Neuronal stem cell (in vitro differentiated cells): ENCODE measurements around the gene GAGE12J.
"Not testable (repeated sequence)": the region's sequence is repeated elsewhere in the genome, so short reads cannot be mapped to it uniquely, and the experiment has no call there.

Experiments used
- DNase-seq: peaks from one replicate; pipeline ENCODE4 v3.0.0-alpha.2; 2013; ENCODE audit warnings: low spot score
- H2AFZ ChIP-seq: one replicate; pipeline ENCODE4 v1.6.1; 2013; ENCODE audit warnings: mild to moderate bottlenecking, low read length, inconsistent platforms
- H2AK5ac ChIP-seq: 2 replicates; pipeline ENCODE4 v1.6.1; 2013; ENCODE audit warnings: low read depth, mild to moderate bottlenecking, inconsistent platforms, low read length, moderate library complexity, mixed read lengths
- H2BK120ac ChIP-seq: 2 replicates; pipeline ENCODE4 v1.6.1; 2013; ENCODE audit warnings: low read depth, mild to moderate bottlenecking, inconsistent platforms, low read length, moderate library complexity, mixed read lengths
- H2BK12ac ChIP-seq: one replicate; pipeline ENCODE4 v1.6.1; 2013; ENCODE audit warnings: low read length, inconsistent platforms
- H2BK15ac ChIP-seq: 2 replicates; pipeline ENCODE4 v1.6.1; 2013; ENCODE audit warnings: mild to moderate bottlenecking, low read length, inconsistent platforms, mixed read lengths
- H2BK5ac ChIP-seq: one replicate; pipeline ENCODE4 v1.6.1; 2013; ENCODE audit warnings: inconsistent platforms, mild to moderate bottlenecking, low read length, moderate library complexity
- H3K14ac ChIP-seq: one replicate; pipeline ENCODE4 v1.6.1; 2013; ENCODE audit warnings: low read length, inconsistent platforms
- H3K18ac ChIP-seq: 2 replicates; pipeline ENCODE4 v1.6.1; 2013; ENCODE audit warnings: low read length, inconsistent platforms
- H3K23ac ChIP-seq: 2 replicates; pipeline ENCODE4 v1.6.1; 2013; ENCODE audit warnings: low read depth, mild to moderate bottlenecking, mixed read lengths, low read length, inconsistent platforms; ENCODE audit not compliant: poor library complexity
- H3K27ac ChIP-seq: replicated peaks from 3 replicates; pipeline ENCODE4 v1.5.1; 2013; ENCODE audit warnings: low read length, inconsistent platforms
- H3K27me3 ChIP-seq, 3 experiments: 2 replicates each; pipeline ENCODE4 v1.6.1; 2013; ENCODE audit warnings: low read length in 3 of 3, mild to moderate bottlenecking in 2 of 3, inconsistent platforms in 1 of 3, low read depth in 1 of 3, mixed read lengths in 1 of 3, moderate library complexity in 1 of 3; ENCODE audit not compliant: control insufficient read depth in 3 of 3, insufficient read depth in 3 of 3
- H3K36me3 ChIP-seq, 2 donors: replicated peaks in 1 of 2; 2 replicates each; pipeline ENCODE4 v1.6.1; 2013; ENCODE audit warnings: low read length in 2 of 2; ENCODE audit not compliant: control insufficient read depth in 2 of 2, insufficient read depth in 2 of 2
- H3K4ac ChIP-seq: 2 replicates; pipeline ENCODE4 v1.6.1; 2013; ENCODE audit warnings: inconsistent platforms, mild to moderate bottlenecking, low read length, moderate library complexity
- H3K4me1 ChIP-seq, 2 donors: 1 replicate in 1 of 2; 2 replicates in 1 of 2; pipeline ENCODE4 v1.6.1; 2013; ENCODE audit warnings: low read length in 2 of 2, low read depth in 1 of 2; ENCODE audit not compliant: control insufficient read depth in 2 of 2, insufficient read depth in 1 of 2
- H3K4me2 ChIP-seq: one replicate; pipeline ENCODE4 v1.6.1; 2013; ENCODE audit warnings: mild to moderate bottlenecking, low read length, inconsistent platforms; ENCODE audit not compliant: insufficient read depth, poor library complexity, severe bottlenecking
- H3K4me3 ChIP-seq, 2 donors: 2 replicates each; pipeline ENCODE4 v1.5.1; 2013; ENCODE audit warnings: low read length in 2 of 2, mild to moderate bottlenecking in 2 of 2, inconsistent platforms in 1 of 2, moderate library complexity in 1 of 2
- H3K79me1 ChIP-seq: one replicate; pipeline ENCODE4 v1.6.1; 2013; ENCODE audit warnings: low read depth, mild to moderate bottlenecking, inconsistent platforms, low read length, moderate library complexity
- H3K9ac ChIP-seq: one replicate; pipeline ENCODE4 v1.6.1; 2013; ENCODE audit warnings: mild to moderate bottlenecking, low read depth, low read length, inconsistent platforms; ENCODE audit not compliant: poor library complexity
- H3K9me3 ChIP-seq, 2 donors: replicated peaks in 1 of 2; 2 replicates each; pipeline versions ENCODE3 to v1.6.1; 2013; ENCODE audit warnings: low read length in 2 of 2, mild to moderate bottlenecking in 2 of 2, inconsistent platforms in 1 of 2, low read depth in 1 of 2, mixed read lengths in 1 of 2, moderate library complexity in 1 of 2; ENCODE audit not compliant: control insufficient read depth in 2 of 2, insufficient read depth in 1 of 2
- H4K8ac ChIP-seq: one replicate; pipeline ENCODE4 v1.6.1; 2013; ENCODE audit warnings: low read depth, mild to moderate bottlenecking, inconsistent platforms, low read length, moderate library complexity
- H4K91ac ChIP-seq: one replicate; pipeline ENCODE4 v1.6.1; 2013; ENCODE audit warnings: low read length, low read depth, mild to moderate bottlenecking, inconsistent platforms; ENCODE audit not compliant: poor library complexity
- WGBS, 2 donors: extraction: QIAGEN DNeasy Blood & Tissue Kit; methylation state at CpG; one replicate each; pipeline ENCODE4 v1.1.7; 2013; ENCODE audit warnings: missing lambda C conversion rate in 2 of 2, mixed read lengths in 1 of 2; ENCODE audit not compliant: insufficient read length in 2 of 2, insufficient replicate concordance in 1 of 2; ENCODE audit errors: extremely low coverage in 2 of 2; 5-methylcytosine and 5-hydroxymethylcytosine counted together

GAGE12J gene

GRCh38 chrX:49290215-49290614 lies 31.6 kb upstream of the GAGE12J start:
- Histone ChIP-seq H2AFZ (no peak overlapping the region), H3K14ac (no peak overlapping the region), H2BK120ac (no peak overlapping the region), H3K27me3 (no peaks in the 10 kb centered on the region), H3K23ac (no peak overlapping the region), H3K18ac (no peak overlapping the region), H2BK12ac (no peak overlapping the region), H3K9ac (no peak overlapping the region), H2BK15ac (no peak overlapping the region), H3K27ac (no peak overlapping the region), H3K79me1 (no peaks in the 10 kb centered on the region), H3K4me3 (no peak overlapping the region), H4K8ac (no peak overlapping the region), H2AK5ac (no peak overlapping the region), H4K91ac (no peak overlapping the region), H3K4me1 (peaks cover 0 to 4% of the 10 kb centered on the region in 2 donors), H3K4me2 (no peak overlapping the region), H3K4ac (no peak overlapping the region), H2BK5ac (no peak overlapping the region), H3K9me3 (no peaks in the 10 kb centered on the region), H3K36me3 (no peaks in the 10 kb centered on the region)
- no CpG with 5 or more reads among the region's 7 CpGs for WGBS, 2 donors
- DNase-seq: no peak

- H2BK5ac ChIP-seq: no peak overlapping the region
- no peak overlapping the region for H3K9ac ChIP-seq
- no peaks in the 10 kb centered on the region for H3K79me1 ChIP-seq
- H3K23ac ChIP-seq: no peak overlapping the region
- no peak overlapping the region for H3K4me3 ChIP-seq
- H4K91ac ChIP-seq: no peak overlapping the region
- no peaks in the 10 kb centered on the region for H3K27me3 ChIP-seq
- H3K36me3 ChIP-seq: no peaks in the 10 kb centered on the region
- peak; percentile 46 for DNase-seq
- H3K4ac ChIP-seq: no peak overlapping the region
- peak overlapping the region; percentile 41 for H2AFZ ChIP-seq
- H2AK5ac ChIP-seq: no peak overlapping the region
- no peak overlapping the region for H4K8ac ChIP-seq
- peaks cover 0 to 4% of the 10 kb centered on the region in 2 donors for H3K4me1 ChIP-seq
- H2BK120ac ChIP-seq: no peak overlapping the region
- H2BK12ac ChIP-seq: no peak overlapping the region
- no CpG with 5 or more reads among the region's 11 CpGs for WGBS, 2 donors
- no peak overlapping the region for H3K18ac ChIP-seq
- H3K14ac ChIP-seq: no peak overlapping the region
- no peaks in the 10 kb centered on the region for H3K9me3 ChIP-seq
- no peak overlapping the region for H3K4me2 ChIP-seq
- no peak overlapping the region for H3K27ac ChIP-seq
- no peak overlapping the region for H2BK15ac ChIP-seq
Observed at GRCh38 chrX:49291615-49292337, 30.1 kb upstream of the GAGE12J start.

- H3K36me3 ChIP-seq: no peaks in the 10 kb centered on the region
- peaks cover 0 to 4% of the 10 kb centered on the region in 2 donors for H3K4me1 ChIP-seq
- no peak overlapping the region for H3K14ac ChIP-seq
- no peak overlapping the region for H3K27ac ChIP-seq
- no peaks in the 10 kb centered on the region for H3K27me3 ChIP-seq
- peak overlapping the region; percentile 21 for H3K9ac ChIP-seq
- H4K91ac ChIP-seq: no peak overlapping the region
- H3K79me1 ChIP-seq: no peaks in the 10 kb centered on the region
- peak overlapping the region; percentile 38 for H3K18ac ChIP-seq
- no peak overlapping the region for H2BK12ac ChIP-seq
- no peak overlapping the region for H2AK5ac ChIP-seq
- no peaks in the 10 kb centered on the region for H3K9me3 ChIP-seq
- H3K4ac ChIP-seq: no peak overlapping the region
- H3K4me3 ChIP-seq: no peak overlapping the region
- no peak overlapping the region for H3K23ac ChIP-seq
- no peak overlapping the region for H2BK5ac ChIP-seq
- H4K8ac ChIP-seq: no peak overlapping the region
- no peak overlapping the region for H3K4me2 ChIP-seq
- no peak overlapping the region for H2BK15ac ChIP-seq
- WGBS, 2 donors: no CpG with 5 or more reads among the region's 17 CpGs
- H2AFZ ChIP-seq: peak overlapping the region; percentile 41
- H2BK120ac ChIP-seq: no peak overlapping the region
- no peak for DNase-seq
Observed at GRCh38 chrX:49292400-49293362, 29.2 kb upstream of the GAGE12J start.

GRCh38 chrX:49299293-49299692 lies 22.5 kb upstream of the GAGE12J start:
- not testable (repeated sequence) for H3K4ac ChIP-seq, H3K36me3 ChIP-seq, H2BK12ac ChIP-seq, H2AFZ ChIP-seq, H4K91ac ChIP-seq, H2AK5ac ChIP-seq, H3K79me1 ChIP-seq, H3K18ac ChIP-seq, H3K27me3 ChIP-seq, H3K27ac ChIP-seq, H4K8ac ChIP-seq, H3K4me1 ChIP-seq, H3K9ac ChIP-seq, H2BK5ac ChIP-seq, H3K4me3 ChIP-seq, H3K9me3 ChIP-seq, H3K4me2 ChIP-seq, H3K14ac ChIP-seq, H2BK120ac ChIP-seq, DNase-seq, H3K23ac ChIP-seq, H2BK15ac ChIP-seq
- WGBS, 2 donors: no CpG with 5 or more reads among the region's 5 CpGs
